H9 (cell line): ENCODE results near the gene MAGI1. TPM values are rescaled to one million over a fixed set of nuclear protein-coding genes. Genes with fewer than 3 reads are reported as not detected.

ENCODE experiments used
- DNase-seq: peaks from one replicate; pipeline ENCODE4 v3.0.0-alpha.2; 2017
- H2AFZ ChIP-seq: one replicate; pipeline ENCODE4 v1.6.1; 2013; ENCODE audit warnings: mild to moderate bottlenecking, low read length, control low read depth, moderate library complexity
- H2AK5ac ChIP-seq: 2 replicates; pipeline ENCODE4 v1.6.1; 2013; ENCODE audit warnings: low read length, control low read depth, mixed read lengths; ENCODE audit not compliant: insufficient read length
- H2BK120ac ChIP-seq: one replicate; pipeline ENCODE4 v1.6.1; 2013; ENCODE audit warnings: low read depth, mild to moderate bottlenecking, low read length, control low read depth, inconsistent platforms; ENCODE audit not compliant: poor library complexity, severe bottlenecking
- H2BK12ac ChIP-seq: 2 replicates; pipeline ENCODE4 v1.6.1; 2013; ENCODE audit warnings: low read length, control low read depth, mixed read lengths, low read depth; ENCODE audit not compliant: insufficient read length
- H2BK15ac ChIP-seq: 2 replicates; pipeline ENCODE4 v1.6.1; 2013; ENCODE audit warnings: low read depth, low read length, control low read depth
- H2BK20ac ChIP-seq: one replicate; pipeline ENCODE4 v1.6.1; 2013; ENCODE audit warnings: low read depth, mild to moderate bottlenecking, low read length, control low read depth, inconsistent platforms; ENCODE audit not compliant: poor library complexity, severe bottlenecking
- H2BK5ac ChIP-seq: 2 replicates; pipeline ENCODE4 v1.6.1; 2013; ENCODE audit warnings: low read length, control low read depth, mixed read lengths; ENCODE audit not compliant: insufficient read length
- H3K14ac ChIP-seq: 2 replicates; pipeline ENCODE4 v1.6.1; 2013; ENCODE audit warnings: low read length, control low read depth; ENCODE audit not compliant: insufficient read depth
- H3K18ac ChIP-seq: 2 replicates; pipeline ENCODE4 v1.6.1; 2013; ENCODE audit warnings: low read depth, mild to moderate bottlenecking, mixed read lengths, low read length, control low read depth; ENCODE audit not compliant: insufficient read length
- H3K23ac ChIP-seq: 2 replicates; pipeline ENCODE4 v1.6.1; 2013; ENCODE audit warnings: low read length, control low read depth, mixed read lengths, low read depth; ENCODE audit not compliant: insufficient read length
- H3K23me2 ChIP-seq: 2 replicates; pipeline ENCODE4 v1.6.1; 2013; ENCODE audit warnings: low read depth, mild to moderate bottlenecking, mixed read lengths, low read length, control low read depth; ENCODE audit not compliant: insufficient read length, poor library complexity, severe bottlenecking
- H3K27ac ChIP-seq: 2 replicates; pipeline ENCODE4 v1.5.1; 2013; ENCODE audit warnings: low read length, control low read depth, mixed read lengths, low read depth; ENCODE audit not compliant: insufficient read length
- H3K27me3 ChIP-seq: 2 replicates; pipeline ENCODE4 v1.6.1; 2013; ENCODE audit warnings: low read length, control low read depth, inconsistent platforms; ENCODE audit not compliant: insufficient read depth
- H3K4ac ChIP-seq: 2 replicates; pipeline ENCODE4 v1.6.1; 2013; ENCODE audit warnings: low read depth, mild to moderate bottlenecking, control low read depth, inconsistent platforms, low read length, moderate library complexity
- H3K4me1 ChIP-seq: 2 replicates; pipeline ENCODE4 v1.6.1; 2013; ENCODE audit warnings: low read length, control low read depth, inconsistent platforms; ENCODE audit not compliant: insufficient read depth
- H3K4me2 ChIP-seq: 2 replicates; pipeline ENCODE4 v1.6.1; 2013; ENCODE audit warnings: low read length, control low read depth, mixed read lengths; ENCODE audit not compliant: insufficient read length, insufficient read depth
- H3K56ac ChIP-seq: 2 replicates; pipeline ENCODE4 v1.6.1; 2013; ENCODE audit warnings: low read depth, mild to moderate bottlenecking, mixed read lengths, low read length, control low read depth; ENCODE audit not compliant: insufficient read length
- H3K79me1 ChIP-seq: 2 replicates; pipeline ENCODE4 v1.6.1; 2013; ENCODE audit warnings: low read depth, mild to moderate bottlenecking, moderate library complexity, low read length, control low read depth, inconsistent platforms; ENCODE audit not compliant: insufficient read depth, poor library complexity, severe bottlenecking
- H3K79me2 ChIP-seq: 2 replicates; pipeline ENCODE4 v1.6.1; 2013; ENCODE audit warnings: low read length, control low read depth, inconsistent platforms; ENCODE audit not compliant: insufficient read depth
- H3K9ac ChIP-seq: 2 replicates; pipeline ENCODE4 v1.6.1; 2013; ENCODE audit warnings: low read length, control low read depth, mixed read lengths; ENCODE audit not compliant: insufficient read length; ENCODE audit errors: extremely low read depth
- H3K9me3 ChIP-seq: one replicate; pipeline ENCODE4 v1.6.1; 2013; ENCODE audit warnings: low read depth, low read length, inconsistent platforms; ENCODE audit not compliant: control insufficient read depth
- H3T11ph ChIP-seq: one replicate; pipeline ENCODE4 v1.6.1; 2013; ENCODE audit warnings: mild to moderate bottlenecking, low read length, control low read depth, inconsistent platforms
- H4K20me1 ChIP-seq: one replicate; pipeline ENCODE4 v1.6.1; 2013; ENCODE audit not compliant: control insufficient read depth, insufficient read length, insufficient read depth
- H4K5ac ChIP-seq: 2 replicates; pipeline ENCODE4 v1.6.1; 2013; ENCODE audit warnings: low read depth, mild to moderate bottlenecking, mixed read lengths, low read length, control low read depth; ENCODE audit not compliant: insufficient read length
- H4K8ac ChIP-seq: replicated peaks from 2 replicates; pipeline ENCODE4 v1.6.1; 2013; ENCODE audit warnings: low read length, control low read depth, mixed read lengths, low read depth; ENCODE audit not compliant: insufficient read length
- H4K91ac ChIP-seq: 2 replicates; pipeline ENCODE4 v1.6.1; 2013; ENCODE audit warnings: low read depth, mild to moderate bottlenecking, moderate library complexity, mixed read lengths, low read length, control low read depth; ENCODE audit not compliant: insufficient read length
- H3K27ac Mint-ChIP-seq, 3 experiments: 2 replicates in 2 of 3; 3 replicates in 1 of 3; pipeline ENCODE4 v1.8.0; 2020 to 2021; ENCODE audit warnings: mixed read lengths in 3 of 3, mild to moderate bottlenecking in 1 of 3, moderate library complexity in 1 of 3
- H3K27me3 Mint-ChIP-seq: 2 replicates; pipeline ENCODE4 v1.8.0; 2021; ENCODE audit warnings: low read depth, mild to moderate bottlenecking, moderate library complexity, mixed read lengths
- H3K36me3 Mint-ChIP-seq, 3 experiments: 2 replicates in 2 of 3; 3 replicates in 1 of 3; pipeline ENCODE4 v1.8.0; 2020 to 2021; ENCODE audit warnings: low read depth in 3 of 3, mixed read lengths in 3 of 3; ENCODE audit not compliant: insufficient read depth in 1 of 3
- H3K4me1 Mint-ChIP-seq, 2 experiments: 2 replicates each; pipeline ENCODE4 v1.8.0; 2020; ENCODE audit warnings: mixed read lengths in 2 of 2
- H3K4me3 Mint-ChIP-seq, 2 experiments: 2 replicates in 1 of 2; 3 replicates in 1 of 2; pipeline ENCODE4 v1.8.0; 2020 to 2021; ENCODE audit warnings: mild to moderate bottlenecking in 2 of 2, mixed read lengths in 2 of 2, moderate library complexity in 1 of 2
- H3K9me3 Mint-ChIP-seq, 2 experiments: 2 replicates in 1 of 2; 3 replicates in 1 of 2; pipeline ENCODE4 v1.8.0; 2020; ENCODE audit warnings: mild to moderate bottlenecking in 2 of 2, mixed read lengths in 2 of 2, moderate library complexity in 1 of 2
- CTCF ChIP-seq: fragments of 200-600 bp; sonication (generic); conservative IDR thresholded peaks from 3 replicates; pipeline ENCODE4 v1.8.0; 2021; ENCODE audit warnings: antibody characterized with exemption, mild to moderate bottlenecking
- WGBS: extraction: QIAGEN DNeasy Blood & Tissue Kit; methylation state at CpG from one replicate; pipeline ENCODE4 v1.1.7; 2013; ENCODE audit warnings: missing lambda C conversion rate, low lambda C conversion rate, mixed read lengths; ENCODE audit not compliant: insufficient read length; ENCODE audit errors: extremely low coverage; 5-methylcytosine and 5-hydroxymethylcytosine counted together
- total RNA-seq: library from RNA; stranded (reverse); gene quantifications from 2 replicates; pipeline ENCODE4 v1.2.1, GENCODE V29; 2021

The MAGI1 gene
- total RNA-seq, 1 experiment from 2014 or later: 65.7 TPM

GRCh38 chr3:65751123-65751700, 287.5 kb downstream of the MAGI1 start:
- Histone ChIP-seq H4K20me1 (no peaks in the 10 kb centered on the region), H3K79me2 (peaks cover 2% of the 10 kb centered on the region; the same call in 1 of the 2 replicates), H3K4ac (no peak overlapping the region), H4K8ac (no peak overlapping the region), H3K56ac (no peak overlapping the region), H3K23me2 (no peaks in the 10 kb centered on the region), H2AFZ (no peak overlapping the region), H3K23ac (no peak overlapping the region), H3K79me1 (no peaks in the 10 kb centered on the region), H2BK20ac (no peak overlapping the region), H2BK5ac (no peak overlapping the region), H2BK12ac (no peak overlapping the region), H3K4me2 (no peak overlapping the region), H3K4me1 (peaks cover 11% of the 10 kb centered on the region; the same call in 1 of the 2 replicates), H3K18ac (no peak overlapping the region), H2AK5ac (no peak overlapping the region), H2BK15ac (no peak overlapping the region), H3K27ac (no peak overlapping the region), H3T11ph (no peak overlapping the region), H3K14ac (no peak overlapping the region), H3K9ac (no peak overlapping the region), H4K91ac (no peak overlapping the region), H3K27me3 (no peaks in the 10 kb centered on the region), H2BK120ac (no peak overlapping the region), H3K9me3 (no peaks in the 10 kb centered on the region), H4K5ac (no peak overlapping the region)
- Mint-ChIP-seq H3K27me3 (no peaks in the 10 kb centered on the region), H3K9me3 (no peaks in the 10 kb centered on the region), H3K4me1 (peaks cover 40 to 50% of the 10 kb centered on the region in 2 experiments), H3K27ac (peak overlapping the region in 2 of 3 experiments; percentile 37 to 55; a peak in 3 of 7 replicates), H3K4me3 (no peak overlapping the region), H3K36me3 (peaks cover 0 to 1% (median 0%) of the 10 kb centered on the region in 3 experiments; a peak in 1 of 7 replicates)
- peak; percentile 78 for TF ChIP-seq CTCF
- peak; percentile 65 for DNase-seq
- WGBS: no CpG with 5 or more reads among the region's 5 CpGs
